Right lobe of liver (tissue), 4 donors: Measurements from ENCODE around the gene SLC39A7.

Experiments
- POLR2A ChIP-seq: fragments of 450-650 bp; IDR thresholded peaks from one replicate; pipeline ENCODE4 v1.6.1; 2017; ENCODE audit warnings: antibody characterized with exemption, mild to moderate bottlenecking
- TF ChIP-seq, protein P1 (sequence below), 4 donors: fragments of 200-600 bp in 3 of 4; fragments of 450-650 bp in 1 of 4; IDR thresholded peaks; one replicate each; pipeline versions ENCODE4 v1.5.1 to v1.8.0; 2016 to 2022; ENCODE audit warnings: antibody characterized with exemption in 4 of 4, mild to moderate bottlenecking in 2 of 4
- donor health status: DM: no; HTN: no; CAD: no.
- donor health status: DM: no; HTN: no; CAD: no.
- donor health status: DM: no; HTN: yes; CAD: no.

GRCh38 chr6:33160728-33161344 lies 39.8 kb upstream of the SLC39A7 start:
- no peak for TF ChIP-seq POLR2A
- TF ChIP-seq, protein P1, sequence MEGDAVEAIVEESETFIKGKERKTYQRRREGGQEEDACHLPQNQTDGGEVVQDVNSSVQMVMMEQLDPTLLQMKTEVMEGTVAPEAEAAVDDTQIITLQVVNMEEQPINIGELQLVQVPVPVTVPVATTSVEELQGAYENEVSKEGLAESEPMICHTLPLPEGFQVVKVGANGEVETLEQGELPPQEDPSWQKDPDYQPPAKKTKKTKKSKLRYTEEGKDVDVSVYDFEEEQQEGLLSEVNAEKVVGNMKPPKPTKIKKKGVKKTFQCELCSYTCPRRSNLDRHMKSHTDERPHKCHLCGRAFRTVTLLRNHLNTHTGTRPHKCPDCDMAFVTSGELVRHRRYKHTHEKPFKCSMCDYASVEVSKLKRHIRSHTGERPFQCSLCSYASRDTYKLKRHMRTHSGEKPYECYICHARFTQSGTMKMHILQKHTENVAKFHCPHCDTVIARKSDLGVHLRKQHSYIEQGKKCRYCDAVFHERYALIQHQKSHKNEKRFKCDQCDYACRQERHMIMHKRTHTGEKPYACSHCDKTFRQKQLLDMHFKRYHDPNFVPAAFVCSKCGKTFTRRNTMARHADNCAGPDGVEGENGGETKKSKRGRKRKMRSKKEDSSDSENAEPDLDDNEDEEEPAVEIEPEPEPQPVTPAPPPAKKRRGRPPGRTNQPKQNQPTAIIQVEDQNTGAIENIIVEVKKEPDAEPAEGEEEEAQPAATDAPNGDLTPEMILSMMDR (IDR thresholded peaks at IDR 0.05) = no peak
